Measurements from ENCODE around the gene IL1R2. TPM values are rescaled to one million over a fixed set of nuclear protein-coding genes. Genes with fewer than 3 reads are reported as not detected.

The IL1R2 gene
- 10 to 100 TPM in 3 of 4 donors, 1 to 10 TPM in 1; 7.1 to 52.4 (median 29.9) TPM for total RNA-seq

- H3K27ac ChIP-seq, result peak within 1 kb of the TSS; percentile 14 to 59 (median 50)
These were observed at the start of gene IL1R2 for GRCh38 chr2:101991721-101992145. IL1R2 (plus strand) TSS chr2:101991960; CDS start chr2:102008576, 16,616 bp downstream.

DNA sequence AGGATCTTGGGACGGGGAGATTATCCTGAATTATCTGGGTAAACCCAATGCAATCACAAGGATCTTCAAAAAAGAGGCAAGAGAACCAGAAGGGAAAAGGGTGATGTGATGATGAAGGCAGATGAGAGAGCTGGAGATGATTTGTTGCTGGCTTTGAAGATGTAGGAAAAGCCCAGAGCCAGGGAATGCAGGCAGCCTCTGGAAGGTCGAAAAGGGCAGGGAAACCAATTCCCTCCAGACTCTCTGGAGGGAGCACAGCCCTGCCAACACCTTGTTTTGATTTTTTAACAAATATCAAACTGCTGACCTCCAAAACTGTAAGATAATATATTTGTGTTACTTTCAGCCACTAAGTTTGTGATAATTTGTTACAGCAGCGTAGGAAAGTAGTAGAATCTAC lies 48.9 kb upstream of the IL1R2 start:
- Histone ChIP-seq H3K4me3 (no peak overlapping the region), H3K27me3 (no peaks in the 10 kb centered on the region), H3K4me1 (no peaks in the 10 kb centered on the region), H3K36me3 (no peaks in the 10 kb centered on the region), H3K27ac (no peak overlapping the region), H3K9me3 (no peaks in the 10 kb centered on the region)
- no peak for DNase-seq
- WGBS, 2 donors (ENCODE audit: low coverage in 1 of 2), result 79 to 86% methylated on average over 2 to 3 of the region's 3 CpGs
- TF ChIP-seq CTCF (IDR thresholded peaks at IDR 0.05) (no peak), POLR2AphosphoS5 (IDR thresholded peaks at IDR 0.05) (no peak), EP300 (IDR thresholded peaks at IDR 0.05; ENCODE audit: low read depth) (no peak), POLR2A (IDR thresholded peaks at IDR 0.05) (no peak)
- intact Hi-C loops (cut with DNase I; ENCODE audit: low total_unique reads), result no loop called here
- in situ Hi-C loops (cut with MboI; ENCODE audit: low pct_ligation_motif_present in 1 of 4, low pct_unique_long_range_greater_than_20kb in 1 of 4, low sequenced_read_pairs in 3 of 4), result no loop called here

More at GRCh38 chr2:101991721-101992145, at the start of gene IL1R2:
- Histone ChIP-seq H3K4me3 (peak within 1 kb of the TSS in 2 of 4 donors; percentile 5 to 19), H3K9me3 (no peaks in the 10 kb centered on the region), H3K4me1 (peaks cover 0 to 37% (median 27%) of the 10 kb centered on the region in 4 donors), H3K27me3 (no peaks in the 10 kb centered on the region), H3K36me3 (no peaks in the 10 kb centered on the region)
- in situ Hi-C loops (cut with MboI; ENCODE audit: low pct_ligation_motif_present in 1 of 4, low pct_unique_long_range_greater_than_20kb in 1 of 4, low sequenced_read_pairs in 3 of 4) (loop anchor here in 1 of 4 donors (10.0 kb wide), 1 partner anchor 107 kb away; no protein-coding TSS in a partner anchor), intact Hi-C loops (cut with DNase I; ENCODE audit: low total_unique reads) (no loop called here)
- DNase-seq, result peak; percentile 81
- WGBS, 2 donors (ENCODE audit: low coverage in 1 of 2), result 34% methylated on average over 8 of the region's 8 CpGs; no CpG with 5 or more reads in 1 of the 2 donors
- TF ChIP-seq POLR2AphosphoS5 (IDR thresholded peaks at IDR 0.05), result peak in 2 of 3 donors; percentile 52 to 76
- TF ChIP-seq POLR2A (IDR thresholded peaks at IDR 0.05), result peak; percentile 66
- TF ChIP-seq EP300 (IDR thresholded peaks at IDR 0.05; ENCODE audit: low read depth), result no peak
- peak in 2 of 5 experiments; percentile 8 to 24 for TF ChIP-seq CTCF (IDR thresholded peaks at IDR 0.05)

DNA sequence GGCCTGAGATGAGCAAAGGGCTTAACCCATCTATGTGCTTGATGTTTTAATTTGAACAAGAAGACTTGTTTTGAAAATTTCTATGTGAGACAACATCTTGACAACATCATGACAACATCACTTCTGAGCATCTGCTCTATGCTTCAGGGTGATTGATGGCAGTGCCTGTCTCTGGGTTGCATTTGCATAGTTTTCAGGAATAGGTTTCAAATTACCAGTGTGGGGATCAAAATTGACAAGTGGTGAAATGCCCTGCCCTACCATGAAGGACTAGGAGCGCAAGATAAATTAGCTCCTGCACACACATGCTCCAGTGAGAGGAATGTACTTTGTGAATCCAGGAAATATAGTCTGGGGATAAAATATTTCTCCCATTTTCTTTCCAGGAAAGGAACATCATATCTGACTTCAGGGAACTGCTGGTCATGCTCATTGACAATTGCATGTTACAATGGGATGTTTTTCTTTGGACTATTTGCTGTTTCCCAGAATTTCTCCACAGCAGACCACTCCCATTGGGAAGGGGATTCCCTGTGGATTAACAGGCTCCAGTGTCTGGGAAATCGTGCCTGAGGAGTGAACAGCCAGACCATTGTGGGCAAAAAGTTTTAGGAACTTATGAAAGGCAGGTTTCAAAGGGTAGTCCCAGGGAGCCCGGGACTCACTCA lies 45.3 kb upstream of the IL1R2 start:
- WGBS, 2 donors (ENCODE audit: low coverage in 1 of 2), result 78% methylated on average over 3 of the region's 3 CpGs; no CpG with 5 or more reads in 1 of the 2 donors
- intact Hi-C loops (cut with DNase I; ENCODE audit: low total_unique reads), result no loop called here
- in situ Hi-C loops (cut with MboI; ENCODE audit: low pct_ligation_motif_present in 1 of 4, low pct_unique_long_range_greater_than_20kb in 1 of 4, low sequenced_read_pairs in 3 of 4), result no loop called here
- no peak for TF ChIP-seq EP300 (IDR thresholded peaks at IDR 0.05; ENCODE audit: low read depth)
- no peak for TF ChIP-seq CTCF (IDR thresholded peaks at IDR 0.05)
- TF ChIP-seq POLR2A (IDR thresholded peaks at IDR 0.05), result no peak
- no peak for TF ChIP-seq POLR2AphosphoS5 (IDR thresholded peaks at IDR 0.05)
- Histone ChIP-seq H3K9me3 (no peaks in the 10 kb centered on the region), H3K27me3 (no peaks in the 10 kb centered on the region), H3K4me3 (no peak overlapping the region), H3K4me1 (no peaks in the 10 kb centered on the region), H3K27ac (no peak overlapping the region), H3K36me3 (no peaks in the 10 kb centered on the region)
- DNase-seq, result no peak

DNA sequence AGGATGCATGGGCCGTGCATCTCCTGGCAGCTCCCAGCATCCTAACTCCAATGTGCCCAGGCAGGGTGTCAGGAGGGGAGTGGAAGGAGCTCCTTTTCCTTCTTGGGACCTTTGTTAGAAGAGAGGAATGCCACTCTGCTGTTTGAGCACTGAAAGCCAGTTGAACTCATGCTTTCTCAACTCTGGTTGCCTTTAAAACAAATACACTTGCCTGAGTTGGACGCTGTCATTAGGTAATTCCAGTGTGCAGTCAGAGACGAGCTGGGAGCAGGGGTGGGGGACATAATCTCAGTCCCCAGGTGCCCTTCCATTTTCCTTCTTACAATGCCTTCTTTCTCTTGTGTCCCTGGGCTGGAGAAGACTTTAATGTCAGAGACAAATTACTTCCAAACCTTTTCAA lies 44.4 kb upstream of the IL1R2 start:
- 88 to 89% methylated on average over 2 to 3 of the region's 3 CpGs for WGBS, 2 donors (ENCODE audit: low coverage in 1 of 2)
- Histone ChIP-seq H3K27ac (no peak overlapping the region), H3K27me3 (no peaks in the 10 kb centered on the region), H3K36me3 (no peaks in the 10 kb centered on the region), H3K4me1 (no peaks in the 10 kb centered on the region), H3K4me3 (no peak overlapping the region), H3K9me3 (no peaks in the 10 kb centered on the region)
- DNase-seq, result no peak
- intact Hi-C loops (cut with DNase I; ENCODE audit: low total_unique reads), result no loop called here
- in situ Hi-C loops (cut with MboI; ENCODE audit: low pct_ligation_motif_present in 1 of 4, low pct_unique_long_range_greater_than_20kb in 1 of 4, low sequenced_read_pairs in 3 of 4), result no loop called here
- no peak for TF ChIP-seq POLR2A (IDR thresholded peaks at IDR 0.05)
- TF ChIP-seq EP300 (IDR thresholded peaks at IDR 0.05; ENCODE audit: low read depth), result no peak
- no peak for TF ChIP-seq POLR2AphosphoS5 (IDR thresholded peaks at IDR 0.05)
- no peak for TF ChIP-seq CTCF (IDR thresholded peaks at IDR 0.05)
